Measurements from ENCODE around the gene MPRIP.
"Not testable (repeated sequence)": the region's sequence is repeated elsewhere in the genome, so short reads cannot be mapped to it uniquely, and the experiment has no call there.

The MPRIP gene

GRCh38 chr17:17001076-17001777, 41.0 kb upstream of the MPRIP start:
- TF ChIP-seq CTCF (IDR thresholded peaks at IDR 0.05; ENCODE audit: borderline replicate concordance, insufficient read depth, low read depth, low read length), result no peak
- H3K4me3 ChIP-seq (ENCODE audit: low read depth, low read length), result no peak overlapping the region

- TF ChIP-seq CTCF (IDR thresholded peaks at IDR 0.05; ENCODE audit: borderline replicate concordance, insufficient read depth, low read depth, low read length), result peak; percentile 96
- no peak overlapping the region for H3K4me3 ChIP-seq (ENCODE audit: low read depth, low read length)
These were observed 40.3 kb upstream of the MPRIP start for GRCh38 chr17:17001874-17002520.

GRCh38 chr17:17002731-17003715, 39.2 kb upstream of the MPRIP start:
- not testable (repeated sequence) for H3K4me3 ChIP-seq (ENCODE audit: low read depth, low read length)

GRCh38 chr17:17004251-17004996, 37.8 kb upstream of the MPRIP start:
- no peak for TF ChIP-seq CTCF (IDR thresholded peaks at IDR 0.05; ENCODE audit: borderline replicate concordance, insufficient read depth, low read depth, low read length)
- no peak overlapping the region for H3K4me3 ChIP-seq (ENCODE audit: low read depth, low read length)

GRCh38 chr17:17004997-17005614, 37.2 kb upstream of the MPRIP start:
- H3K4me3 ChIP-seq (ENCODE audit: low read depth, low read length), result not testable (repeated sequence)

- H3K4me3 ChIP-seq (ENCODE audit: low read depth, low read length), result not testable (repeated sequence)
These were observed 34.4 kb upstream of the MPRIP start for GRCh38 chr17:17007891-17008290.

- H3K4me3 ChIP-seq (ENCODE audit: low read depth, low read length), result not testable (repeated sequence)
These were observed 33.4 kb upstream of the MPRIP start for GRCh38 chr17:17008621-17009397.

- H3K4me3 ChIP-seq (ENCODE audit: low read depth, low read length), result not testable (repeated sequence)
These were observed 32.3 kb upstream of the MPRIP start for GRCh38 chr17:17009972-17010371.

- not testable (repeated sequence) for H3K4me3 ChIP-seq (ENCODE audit: low read depth, low read length)
These were observed 31.7 kb upstream of the MPRIP start for GRCh38 chr17:17010545-17011034.

- not testable (repeated sequence) for H3K4me3 ChIP-seq (ENCODE audit: low read depth, low read length)
These were observed 31.0 kb upstream of the MPRIP start for GRCh38 chr17:17011043-17011907.

GRCh38 chr17:17013828-17014747, 28.2 kb upstream of the MPRIP start:
- not testable (repeated sequence) for H3K4me3 ChIP-seq (ENCODE audit: low read depth, low read length)

- not testable (repeated sequence) for H3K4me3 ChIP-seq (ENCODE audit: low read depth, low read length)
These were observed 27.5 kb upstream of the MPRIP start for GRCh38 chr17:17014748-17015124.
